Measurements from ENCODE around the gene ABCA13. TPM values are rescaled to one million over a fixed set of nuclear protein-coding genes. Genes with fewer than 3 reads are reported as not detected.

Gene ABCA13
- total RNA-seq, 1 donor from 2014 or later = 0.60 TPM

DNA sequence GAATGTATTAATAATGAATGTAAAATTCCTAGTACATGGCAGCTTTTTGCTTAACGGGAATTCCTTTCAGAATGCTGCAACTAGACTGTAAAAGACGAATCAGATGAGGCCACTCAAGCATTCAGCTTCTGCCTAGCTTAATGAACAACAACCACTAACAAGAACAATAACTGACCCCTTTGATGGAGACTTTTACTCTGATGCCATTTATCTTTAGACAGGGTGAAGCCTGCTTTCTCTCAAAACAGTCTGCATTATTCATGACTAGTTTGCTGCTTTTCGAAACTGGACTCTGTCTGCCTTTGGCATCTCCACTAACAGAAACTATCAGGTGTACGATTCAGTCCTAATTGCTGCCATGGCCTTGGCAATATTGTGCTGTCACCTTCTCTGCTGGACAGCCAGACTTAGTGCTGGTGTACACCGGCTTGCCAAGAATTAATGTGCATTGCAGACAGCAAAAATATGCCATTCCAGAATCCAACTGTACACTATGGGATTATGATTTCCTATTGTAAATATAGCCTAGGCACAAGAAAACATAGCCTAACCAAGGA, 457.6 kb downstream of the ABCA13 start:
- Mint-ChIP-seq H3K9me3 (no peaks in the 10 kb centered on the region), H3K27ac (no peak overlapping the region), H3K27me3 (peaks cover 3% of the 10 kb centered on the region), H3K4me1 (ENCODE audit: unreplicated experiment) (no peaks in the 10 kb centered on the region), H3K4me3 (no peak overlapping the region), H3K36me3 (no peaks in the 10 kb centered on the region)
- TF ChIP-seq, protein P1, sequence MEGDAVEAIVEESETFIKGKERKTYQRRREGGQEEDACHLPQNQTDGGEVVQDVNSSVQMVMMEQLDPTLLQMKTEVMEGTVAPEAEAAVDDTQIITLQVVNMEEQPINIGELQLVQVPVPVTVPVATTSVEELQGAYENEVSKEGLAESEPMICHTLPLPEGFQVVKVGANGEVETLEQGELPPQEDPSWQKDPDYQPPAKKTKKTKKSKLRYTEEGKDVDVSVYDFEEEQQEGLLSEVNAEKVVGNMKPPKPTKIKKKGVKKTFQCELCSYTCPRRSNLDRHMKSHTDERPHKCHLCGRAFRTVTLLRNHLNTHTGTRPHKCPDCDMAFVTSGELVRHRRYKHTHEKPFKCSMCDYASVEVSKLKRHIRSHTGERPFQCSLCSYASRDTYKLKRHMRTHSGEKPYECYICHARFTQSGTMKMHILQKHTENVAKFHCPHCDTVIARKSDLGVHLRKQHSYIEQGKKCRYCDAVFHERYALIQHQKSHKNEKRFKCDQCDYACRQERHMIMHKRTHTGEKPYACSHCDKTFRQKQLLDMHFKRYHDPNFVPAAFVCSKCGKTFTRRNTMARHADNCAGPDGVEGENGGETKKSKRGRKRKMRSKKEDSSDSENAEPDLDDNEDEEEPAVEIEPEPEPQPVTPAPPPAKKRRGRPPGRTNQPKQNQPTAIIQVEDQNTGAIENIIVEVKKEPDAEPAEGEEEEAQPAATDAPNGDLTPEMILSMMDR (conservative IDR thresholded peaks at IDR 0.05) = no peak
- no peak for DNase-seq (ENCODE audit: extremely low spot score, unreplicated experiment)

DNA sequence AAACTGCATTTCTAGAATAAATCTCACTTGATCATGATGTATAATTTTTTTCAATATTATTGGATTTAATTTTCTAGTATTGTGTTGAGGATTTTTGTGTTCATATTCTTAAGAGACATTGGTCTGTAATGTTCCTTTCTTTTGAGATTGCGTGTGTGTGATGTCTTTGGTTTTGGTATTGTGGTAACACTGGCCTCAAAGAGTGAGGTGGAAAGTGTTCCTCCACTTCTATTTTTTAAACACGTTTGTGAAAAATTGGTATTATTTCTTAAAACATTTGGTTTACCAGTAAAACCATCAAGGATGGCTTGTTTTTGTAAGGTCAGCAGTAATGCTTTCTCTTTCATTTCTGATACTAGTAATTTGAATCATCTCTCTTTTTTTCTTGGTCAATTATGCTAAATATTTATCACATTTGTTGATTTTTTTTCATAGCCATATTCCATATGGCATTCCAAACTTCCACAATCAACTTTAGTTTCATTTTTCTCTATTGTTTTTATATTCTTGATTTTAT, 462.9 kb downstream of the ABCA13 start:
- DNase-seq (ENCODE audit: extremely low spot score, unreplicated experiment) = no peak
- Mint-ChIP-seq H3K9me3 (no peaks in the 10 kb centered on the region), H3K27ac (no peak overlapping the region), H3K4me1 (ENCODE audit: unreplicated experiment) (peaks cover 18% of the 10 kb centered on the region), H3K36me3 (no peaks in the 10 kb centered on the region), H3K4me3 (no peak overlapping the region), H3K27me3 (no peaks in the 10 kb centered on the region)
- TF ChIP-seq, protein P1 (conservative IDR thresholded peaks at IDR 0.05) = no peak

DNA sequence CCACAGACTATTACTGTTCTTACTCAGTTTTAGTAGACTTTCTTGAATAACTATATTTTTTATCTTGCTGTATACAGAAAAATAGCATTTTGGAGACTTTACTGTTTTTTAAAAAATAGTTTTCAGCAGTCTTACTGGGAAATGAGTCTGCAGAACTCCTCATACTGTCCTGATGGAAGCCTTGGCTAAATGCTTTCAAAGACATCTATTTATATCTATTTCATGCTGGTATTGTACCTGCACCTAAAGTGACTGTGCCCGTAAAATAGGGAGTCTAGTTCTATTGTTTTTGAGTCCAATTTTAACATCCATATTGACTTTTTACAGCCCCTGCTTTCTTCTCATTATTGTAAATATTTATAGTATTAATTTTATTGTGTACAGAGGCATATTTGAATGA, 464.5 kb downstream of the ABCA13 start:
- peaks cover 18% of the 10 kb centered on the region for H3K4me1 Mint-ChIP-seq (ENCODE audit: unreplicated experiment)
- DNase-seq (ENCODE audit: extremely low spot score, unreplicated experiment) = no peak
- H3K36me3 Mint-ChIP-seq = no peaks in the 10 kb centered on the region
- TF ChIP-seq, protein P1 (conservative IDR thresholded peaks at IDR 0.05) = no peak
- H3K9me3 Mint-ChIP-seq = no peaks in the 10 kb centered on the region
- H3K27me3 Mint-ChIP-seq = no peaks in the 10 kb centered on the region
- H3K27ac Mint-ChIP-seq = no peak overlapping the region
- no peak overlapping the region for H3K4me3 Mint-ChIP-seq

DNA sequence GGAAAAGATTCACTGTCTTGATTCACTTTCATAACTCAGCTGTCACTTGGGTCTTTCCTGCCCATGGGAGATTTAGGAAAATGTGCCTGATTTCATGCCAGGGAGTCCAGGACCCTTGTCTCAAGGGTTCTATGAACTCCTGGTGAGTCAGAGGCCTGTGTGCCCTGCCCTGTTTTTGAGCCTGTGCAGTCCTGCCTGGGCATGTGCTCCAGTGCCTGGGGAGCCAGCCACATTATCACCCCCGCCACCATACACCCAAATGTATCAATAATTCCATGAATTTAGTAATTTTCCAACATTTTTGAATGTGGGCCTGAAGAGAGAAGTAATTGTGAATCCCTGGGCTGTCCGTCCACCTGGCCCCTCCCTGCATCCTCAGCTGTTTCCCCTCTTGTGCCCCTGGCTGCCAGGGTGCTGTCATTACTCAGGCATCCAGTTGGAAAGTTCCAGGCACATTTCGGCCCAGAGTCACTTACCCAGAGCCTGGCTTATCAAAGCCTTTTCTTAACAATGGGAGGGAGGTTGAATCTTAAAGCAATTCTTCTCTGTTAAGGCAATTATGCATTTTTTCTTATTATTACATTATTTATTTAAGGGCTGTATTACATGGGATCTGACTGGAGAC, 465.2 kb downstream of the ABCA13 start:
- H3K36me3 Mint-ChIP-seq = no peaks in the 10 kb centered on the region
- no peak overlapping the region for H3K4me3 Mint-ChIP-seq
- peak overlapping the region; percentile 41 for H3K27ac Mint-ChIP-seq
- TF ChIP-seq, protein P1 (conservative IDR thresholded peaks at IDR 0.05) = no peak
- no peaks in the 10 kb centered on the region for H3K27me3 Mint-ChIP-seq
- no peaks in the 10 kb centered on the region for H3K9me3 Mint-ChIP-seq
- peaks cover 18% of the 10 kb centered on the region for H3K4me1 Mint-ChIP-seq (ENCODE audit: unreplicated experiment)
- no peak for DNase-seq (ENCODE audit: extremely low spot score, unreplicated experiment)

DNA sequence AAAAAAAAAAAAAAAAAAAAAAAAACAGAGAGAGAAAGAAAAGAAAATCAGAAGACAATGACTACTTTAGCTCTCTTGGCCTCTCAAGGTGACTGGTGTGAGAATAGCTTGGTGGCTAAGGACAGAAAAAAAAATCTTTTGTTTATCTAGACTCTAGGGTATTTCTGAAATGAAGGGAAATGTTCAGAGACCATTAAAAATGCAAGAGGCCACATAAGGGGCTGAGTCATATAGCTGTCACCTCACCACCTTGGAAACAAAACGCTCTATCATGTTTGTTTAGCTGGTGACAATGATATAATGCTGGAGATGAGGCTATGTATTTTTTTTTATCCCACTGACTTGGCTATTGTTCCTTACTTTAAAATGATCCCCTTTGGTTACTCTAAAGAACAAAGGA, 466.1 kb downstream of the ABCA13 start:
- Mint-ChIP-seq H3K27ac (peak overlapping the region; percentile 12), H3K9me3 (no peaks in the 10 kb centered on the region), H3K27me3 (no peaks in the 10 kb centered on the region), H3K36me3 (no peaks in the 10 kb centered on the region), H3K4me3 (no peak overlapping the region), H3K4me1 (ENCODE audit: unreplicated experiment) (peaks cover 18% of the 10 kb centered on the region)
- TF ChIP-seq, protein P1 (conservative IDR thresholded peaks at IDR 0.05) = no peak
- no peak for DNase-seq (ENCODE audit: extremely low spot score, unreplicated experiment)

All from type B pancreatic cell (in vitro differentiated cells).